ENCODE data around the gene FARS2.

Gene FARS2

DNA sequence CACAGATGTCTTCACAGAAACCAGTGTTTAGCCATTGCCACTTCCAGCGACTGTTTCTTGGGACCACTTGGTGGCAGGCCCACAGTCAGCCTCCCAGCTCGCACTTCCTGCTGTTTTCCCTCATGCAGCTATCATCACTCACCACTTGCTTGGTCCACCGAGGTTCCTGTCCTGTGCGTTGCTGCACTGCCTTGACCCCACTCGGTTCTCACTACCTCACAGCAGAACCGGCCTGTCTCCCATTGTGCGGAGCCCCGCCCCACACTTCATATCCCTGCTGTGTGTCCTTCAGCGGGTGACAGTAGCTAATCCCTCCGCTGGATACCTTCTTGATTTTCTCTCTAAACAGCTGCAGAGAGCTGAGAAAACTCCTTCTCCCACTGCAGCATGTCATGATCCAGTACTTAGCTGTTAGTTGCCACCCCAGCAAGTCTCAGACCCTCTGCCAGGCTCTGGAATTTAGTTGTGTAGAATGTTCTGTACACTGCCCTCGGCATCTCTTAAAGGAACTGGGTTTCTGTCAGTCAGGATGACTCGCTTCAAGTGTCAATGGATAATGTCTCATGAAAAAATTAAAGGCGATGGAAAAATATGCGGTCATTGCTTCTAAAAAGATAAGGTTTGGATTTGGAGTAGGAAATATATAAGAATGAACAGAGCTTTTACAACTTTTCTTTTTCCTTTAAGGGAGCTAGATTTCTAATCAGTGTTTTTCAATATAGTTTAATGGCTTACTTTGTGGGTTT, 208.0 kb downstream of the FARS2 start:
- no peak for DNase-seq (ENCODE audit: low spot score)

DNA sequence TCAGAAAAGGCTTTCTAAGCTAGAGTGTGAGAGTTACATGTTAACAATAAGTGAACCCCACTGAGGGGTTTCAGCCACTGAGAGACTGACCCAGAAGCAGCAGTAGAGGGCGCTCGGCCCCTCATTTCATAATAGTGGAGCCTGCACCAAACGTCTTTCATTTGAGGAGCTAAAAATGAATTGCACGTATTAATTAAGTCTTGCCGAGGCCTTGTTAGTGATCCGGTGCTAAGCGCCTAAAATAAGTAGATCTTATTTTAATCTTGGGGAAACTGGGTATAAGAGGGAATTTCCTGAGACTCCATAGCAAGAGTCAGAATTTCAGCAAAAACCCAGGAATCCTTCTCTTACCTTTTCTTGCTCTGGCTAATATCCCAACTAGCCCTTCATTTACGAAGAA, 209.7 kb downstream of the FARS2 start:
- peak; percentile 26 for DNase-seq (ENCODE audit: low spot score)

- no peak for DNase-seq (ENCODE audit: low spot score)
Observed at GRCh38 chr6:5471637-5472398, 210.5 kb downstream of the FARS2 start.

DNA sequence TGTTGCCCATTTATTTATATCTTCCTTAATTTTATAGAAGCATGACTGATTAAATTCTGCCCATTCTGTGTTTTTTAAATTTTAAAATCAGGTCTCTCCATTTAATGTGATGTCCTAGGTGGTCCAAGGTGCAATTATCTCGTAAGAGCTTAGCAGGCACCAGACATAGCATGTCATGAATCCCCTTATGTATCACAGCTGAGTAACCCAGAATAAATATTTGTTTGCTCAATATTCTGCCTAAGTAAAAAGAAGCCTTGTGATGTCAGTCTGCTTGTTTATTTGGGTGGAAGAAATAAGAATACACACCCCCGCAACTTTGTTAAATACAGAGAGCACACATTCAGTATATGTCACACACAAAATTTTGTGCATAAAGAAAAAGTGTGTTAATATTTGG, 211.3 kb downstream of the FARS2 start:
- DNase-seq (ENCODE audit: low spot score), result no peak

GRCh38 chr6:5475779-5476178, 214.5 kb downstream of the FARS2 start:
- no peak for DNase-seq (ENCODE audit: low spot score)

- no peak for DNase-seq (ENCODE audit: low spot score)
Observed at GRCh38 chr6:5478380-5478779, 217.1 kb downstream of the FARS2 start.

DNA sequence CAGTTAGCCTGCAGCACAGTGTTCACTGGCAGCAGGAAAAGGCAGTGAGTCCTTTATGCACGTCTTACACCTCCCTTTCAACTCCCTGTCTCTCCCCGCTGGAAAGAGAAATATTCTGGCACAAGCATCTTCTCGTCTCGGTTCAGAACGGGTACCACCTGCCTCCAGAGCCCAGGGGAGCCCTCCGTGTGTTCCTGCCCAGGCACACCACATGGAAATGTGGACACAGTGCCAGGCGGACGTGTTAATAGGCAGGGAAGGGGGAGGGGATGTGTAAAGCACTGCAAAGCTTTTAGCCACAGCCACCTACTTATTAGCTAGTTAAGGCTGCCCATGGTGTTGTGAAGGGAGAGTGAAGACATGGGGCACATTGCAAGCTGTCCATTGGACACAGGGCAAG, 219.7 kb downstream of the FARS2 start:
- no peak for DNase-seq (ENCODE audit: low spot score)

DNA sequence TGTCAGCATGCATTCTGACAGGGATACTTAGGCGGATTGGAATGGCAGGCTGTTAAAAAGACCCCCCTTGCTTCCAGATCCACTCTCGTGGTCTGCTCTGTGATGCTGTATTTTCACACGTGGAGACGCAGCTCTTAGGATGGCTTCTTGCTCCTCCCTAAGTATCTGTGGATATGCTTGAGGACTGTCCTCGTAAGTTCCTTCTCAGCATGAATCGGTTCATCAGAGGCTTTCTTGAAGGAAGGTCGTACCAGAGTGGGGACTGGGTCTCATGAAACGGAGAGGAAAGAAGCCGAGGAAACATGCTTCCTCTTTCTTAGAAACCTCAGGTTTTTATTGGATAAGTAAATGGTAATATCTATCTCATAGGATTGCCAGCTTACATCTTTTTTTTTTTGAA, 220.4 kb downstream of the FARS2 start:
- DNase-seq (ENCODE audit: low spot score), result no peak

- DNase-seq (ENCODE audit: low spot score), result no peak
Observed at GRCh38 chr6:5482619-5483018, 221.3 kb downstream of the FARS2 start.

DNA sequence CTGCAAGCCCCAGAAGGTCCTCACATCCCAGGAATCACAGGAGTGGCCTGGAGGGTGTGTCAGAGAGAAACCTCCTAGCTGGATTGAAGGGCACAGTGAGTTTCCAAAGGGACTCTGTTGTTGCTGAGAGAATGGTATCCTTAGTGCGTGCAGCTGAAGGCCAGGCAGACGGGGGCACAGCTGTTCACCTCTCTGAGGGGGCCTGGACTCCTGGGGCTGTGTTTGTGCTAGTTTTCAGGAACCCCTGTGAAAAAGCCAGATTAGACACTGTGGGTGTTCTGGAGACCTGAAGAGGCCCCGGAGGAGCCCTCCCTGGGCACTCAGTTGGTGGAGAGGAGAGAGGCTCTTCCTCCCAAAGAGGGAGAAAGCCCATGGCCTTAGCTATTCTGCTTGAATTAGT, 223.4 kb downstream of the FARS2 start:
- DNase-seq (ENCODE audit: low spot score), result no peak

DNA sequence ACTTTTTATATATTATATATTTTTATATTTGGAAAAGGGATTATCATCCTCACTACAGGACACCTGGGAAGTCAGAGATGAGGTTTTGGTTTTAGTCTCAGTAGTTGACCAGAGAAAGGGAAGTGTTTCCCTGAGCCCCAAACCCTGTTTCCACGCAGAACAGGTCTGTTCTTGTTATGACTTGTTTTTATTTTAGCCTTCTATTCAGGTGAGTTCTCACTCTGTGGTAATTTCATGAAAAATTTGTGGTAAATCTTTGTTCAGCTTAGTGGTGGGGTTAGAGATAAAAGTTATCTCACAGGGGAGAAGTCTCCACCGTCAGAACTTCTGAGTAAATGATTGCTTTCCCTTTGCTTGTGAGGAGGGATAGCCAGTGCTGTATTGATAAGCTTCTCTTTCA, 224.9 kb downstream of the FARS2 start:
- no peak for DNase-seq (ENCODE audit: low spot score)

GRCh38 chr6:5490501-5491069, 229.3 kb downstream of the FARS2 start:
- no peak for DNase-seq (ENCODE audit: low spot score)

GRCh38 chr6:5492356-5492755, 231.0 kb downstream of the FARS2 start:
- DNase-seq (ENCODE audit: low spot score), result no peak

DNA sequence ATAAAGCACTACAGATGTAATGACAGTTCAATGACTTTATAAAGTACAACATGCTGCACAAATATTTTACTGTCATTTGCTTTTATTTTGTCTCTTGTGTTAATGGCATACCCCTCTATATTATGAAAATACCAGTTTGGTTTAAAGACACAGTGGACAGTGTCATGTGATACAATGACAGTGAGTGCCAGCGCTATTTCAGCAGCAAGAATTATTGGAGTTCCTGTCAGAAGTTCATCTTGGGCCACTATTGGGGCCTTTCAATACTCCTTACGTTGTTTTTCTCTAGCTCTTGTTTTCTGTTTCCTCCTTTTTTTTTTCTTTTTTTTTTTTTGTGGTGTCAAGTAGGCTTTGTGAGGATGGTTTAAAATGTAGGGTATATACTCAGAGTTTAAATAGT, 232.5 kb downstream of the FARS2 start:
- DNase-seq (ENCODE audit: low spot score), result no peak

DNA sequence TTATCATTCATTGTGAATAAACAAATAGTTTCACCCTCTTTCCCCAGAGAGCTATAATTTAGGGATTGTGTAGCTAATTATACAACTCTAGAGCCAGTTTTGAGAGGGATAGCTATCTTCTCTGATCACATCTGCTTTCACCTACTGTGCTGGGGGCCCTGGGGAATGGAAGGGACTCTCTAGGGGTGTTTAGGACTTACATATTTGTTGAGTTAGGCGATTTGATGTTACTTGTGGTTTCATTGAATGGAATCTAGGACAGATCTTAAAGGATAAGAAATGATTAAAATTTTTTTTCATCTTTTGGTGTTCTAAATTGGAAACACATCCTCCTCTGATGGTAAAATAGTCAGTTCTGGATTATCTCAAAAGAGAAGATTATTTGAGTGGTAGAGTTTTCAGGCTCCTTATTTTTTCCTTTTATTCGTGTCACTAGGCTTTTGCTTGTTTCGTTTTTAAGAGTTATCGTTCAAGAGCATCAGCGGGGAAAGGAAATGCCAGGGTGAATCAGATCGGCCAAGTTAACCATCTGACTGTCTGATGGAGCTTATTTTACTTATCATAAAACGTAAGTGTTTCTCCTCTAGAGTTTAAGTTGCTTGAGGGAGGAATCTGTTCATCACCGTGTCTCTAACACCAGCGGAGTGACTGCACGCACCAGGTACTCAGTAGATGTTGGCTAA, 236.7 kb downstream of the FARS2 start:
- DNase-seq (ENCODE audit: low spot score), result no peak

DNA sequence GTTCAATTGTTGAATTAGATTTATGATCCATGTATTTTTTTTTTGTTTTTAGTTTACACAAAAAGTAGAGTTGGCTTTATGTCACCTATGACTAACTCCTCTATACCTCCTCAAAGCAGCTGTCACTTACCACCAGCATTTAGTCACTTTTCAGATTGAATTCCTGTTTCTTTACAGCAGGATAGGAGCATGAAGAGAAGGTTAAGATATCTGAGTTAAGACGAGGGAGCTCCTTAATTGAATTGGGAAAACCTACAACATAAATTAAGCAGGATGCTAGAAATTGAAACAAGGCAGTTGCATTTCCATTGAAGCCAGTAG, 237.2 kb downstream of the FARS2 start:
- DNase-seq (ENCODE audit: low spot score), result no peak

DNA sequence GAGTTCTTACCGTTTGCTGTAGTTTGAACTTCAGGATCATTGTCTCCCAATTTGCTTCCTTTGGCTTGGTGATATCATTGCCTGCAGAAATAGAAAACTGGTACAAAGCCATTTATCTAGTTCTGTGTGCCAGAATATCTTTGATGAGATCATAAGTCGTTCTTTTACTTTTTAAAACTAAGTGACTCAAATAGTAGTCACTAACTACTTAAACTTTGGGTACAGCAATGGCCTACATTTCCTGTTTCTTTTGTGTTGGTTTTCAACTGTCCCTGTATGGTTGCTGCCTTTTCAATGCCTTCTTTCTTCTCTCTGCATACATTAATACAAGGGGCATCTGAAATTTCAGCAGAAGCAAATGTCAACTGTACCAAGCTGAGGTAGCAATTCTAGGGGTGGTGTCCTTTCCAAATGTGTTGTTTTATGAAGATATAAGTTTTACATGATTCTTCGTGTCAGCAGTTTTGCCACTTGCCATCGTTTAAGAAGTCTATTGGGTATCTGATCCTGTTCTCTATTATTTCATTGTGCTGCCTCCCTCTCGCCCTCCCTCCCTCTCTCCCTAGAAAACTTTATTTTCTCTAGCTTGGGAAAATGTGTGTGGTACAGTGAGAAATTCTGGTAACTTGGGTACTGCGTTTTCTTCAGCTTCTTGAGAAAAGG, 238.5 kb downstream of the FARS2 start:
- DNase-seq (ENCODE audit: low spot score), result peak; percentile 65

DNA sequence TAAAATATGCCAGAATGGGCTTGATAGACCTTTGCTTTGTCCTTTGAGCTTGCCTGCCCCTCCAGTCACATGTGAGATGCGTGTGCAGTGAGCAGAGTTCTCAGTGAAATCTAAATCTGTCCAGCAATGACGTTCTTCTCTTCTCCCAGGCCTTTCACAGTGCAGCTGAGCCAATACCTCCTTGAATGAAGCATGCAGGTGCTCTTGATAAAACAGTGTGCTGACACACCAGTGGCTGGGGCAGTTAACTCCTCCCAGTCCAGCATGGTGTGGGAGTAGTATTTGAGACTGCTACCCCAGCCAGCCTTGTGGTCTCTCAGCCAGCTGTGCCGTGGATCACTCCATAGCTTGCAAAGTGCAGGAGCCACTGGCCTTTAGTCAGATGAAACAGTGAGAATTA, 240.5 kb downstream of the FARS2 start:
- no peak for DNase-seq (ENCODE audit: low spot score)

- DNase-seq (ENCODE audit: low spot score), result no peak
Observed at GRCh38 chr6:5504078-5504477, 242.8 kb downstream of the FARS2 start.

DNA sequence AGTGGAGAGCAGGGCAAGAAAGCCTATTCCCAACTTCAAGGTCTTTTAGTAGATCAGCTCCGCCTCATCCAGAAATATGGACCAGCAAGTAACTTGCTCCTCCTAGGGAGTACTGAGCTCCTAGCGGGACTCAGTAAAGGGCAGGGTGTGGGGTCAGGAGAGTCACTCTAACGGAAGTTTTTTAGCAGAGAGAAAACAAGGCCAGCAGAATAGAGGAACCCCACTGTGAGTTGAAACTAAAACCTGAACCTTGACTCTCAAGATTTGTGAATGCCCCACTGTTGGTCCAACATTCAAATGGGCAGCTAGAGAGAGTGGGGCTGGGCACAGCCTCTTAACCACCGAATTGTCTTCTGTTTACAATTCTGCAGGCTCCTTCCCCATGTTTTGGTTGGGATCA, 244.8 kb downstream of the FARS2 start:
- DNase-seq (ENCODE audit: low spot score), result no peak

DNA sequence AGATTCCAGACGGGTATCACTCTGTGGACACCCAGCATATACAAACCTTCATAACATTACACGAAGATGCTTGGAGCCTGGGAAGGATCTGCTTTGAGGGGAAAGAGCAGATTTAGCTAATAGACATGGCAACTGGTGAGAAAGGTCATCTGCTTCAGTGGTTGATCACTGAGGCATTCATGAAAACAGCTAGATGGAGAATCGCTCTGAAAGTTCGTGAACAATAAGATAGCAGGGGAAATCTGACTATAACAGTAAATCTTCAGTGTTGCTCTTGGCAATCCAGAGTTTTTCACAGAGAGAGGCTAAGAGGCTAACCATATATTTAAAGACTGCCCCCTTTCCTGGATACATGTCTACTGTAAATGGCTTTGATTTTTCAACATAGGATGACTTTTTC, 245.3 kb downstream of the FARS2 start:
- no peak for DNase-seq (ENCODE audit: low spot score)

DNA sequence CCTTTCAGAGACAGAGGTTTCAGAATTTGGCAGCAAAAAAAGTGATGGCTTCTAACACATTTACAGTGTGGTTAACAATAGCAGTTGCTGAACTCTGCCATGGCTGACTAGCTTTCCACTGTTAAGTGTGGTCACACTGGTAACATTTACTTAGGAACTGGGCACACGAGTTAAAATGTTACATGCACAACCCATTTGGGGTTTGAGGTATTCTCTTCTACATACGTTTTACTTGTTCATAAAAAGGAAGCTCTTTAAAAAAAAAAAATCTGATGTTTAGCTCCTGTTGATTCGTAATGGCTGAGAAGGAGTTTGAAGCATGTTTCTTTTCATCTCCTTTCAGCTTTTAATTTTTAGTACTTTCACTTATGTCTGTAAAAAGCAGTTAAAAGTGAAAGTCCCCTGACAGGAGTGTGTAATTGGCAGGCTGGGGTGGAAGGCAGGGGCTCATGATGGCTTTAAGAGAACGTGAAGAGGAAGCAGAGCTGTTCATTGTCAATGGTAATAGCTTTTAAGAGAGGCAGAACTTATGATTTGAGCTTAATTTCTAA, 245.9 kb downstream of the FARS2 start:
- DNase-seq (ENCODE audit: low spot score), result no peak
